Measurements from ENCODE around the gene IKZF1. TPM values are rescaled to one million over a fixed set of nuclear protein-coding genes. Genes with fewer than 3 reads are reported as not detected.

Gene IKZF1
- total RNA-seq, 1 experiment from 2014 or later = 2.3 TPM

DNA sequence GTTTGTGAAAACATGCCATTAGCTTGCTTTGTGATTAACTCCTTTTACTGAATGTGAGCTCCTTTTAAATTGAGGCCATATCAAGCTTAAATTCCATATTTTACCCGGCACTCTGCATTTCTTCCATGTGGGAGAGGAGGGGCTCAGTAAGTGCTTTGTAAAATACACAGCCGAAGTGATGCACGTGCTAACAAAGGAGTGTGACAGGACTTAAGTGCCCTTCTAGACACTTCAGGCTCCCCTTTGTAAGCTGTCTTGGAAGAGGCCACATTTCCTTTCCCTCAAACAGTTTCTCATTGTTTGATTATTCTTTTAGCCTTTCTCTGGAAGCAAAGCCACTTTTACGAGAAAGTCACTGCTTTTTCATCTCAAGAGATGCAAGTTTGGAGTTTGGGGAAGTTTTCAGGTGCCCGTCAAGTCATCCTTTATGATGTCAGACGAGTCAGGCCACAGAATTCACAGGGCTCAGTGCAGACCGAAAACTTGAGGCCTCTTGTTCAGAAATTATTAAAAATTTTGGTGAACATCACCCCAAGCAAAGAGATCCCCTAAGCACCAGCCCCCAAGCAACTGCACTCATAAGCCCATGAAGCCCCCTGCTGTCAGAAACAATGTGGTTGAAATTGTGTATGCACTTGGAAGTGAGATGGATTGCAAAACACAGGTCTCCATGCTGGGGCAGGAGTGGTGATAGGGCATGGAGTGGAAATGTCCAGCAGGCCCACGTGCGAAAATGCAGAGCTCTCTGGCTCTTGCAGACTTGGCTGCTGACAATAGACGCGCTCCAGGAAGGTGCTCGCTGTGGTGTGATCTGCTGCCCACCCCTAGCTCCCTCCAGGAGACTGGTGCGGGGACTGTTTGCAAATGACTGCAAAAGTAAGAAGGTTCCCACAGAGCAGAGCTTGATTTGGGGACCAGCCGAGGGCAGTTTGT is 11.5 kb downstream of the IKZF1 start:
- DNase-seq (ENCODE audit: low spot score) = no peak
- H3K4me3 Mint-ChIP-seq = no peak overlapping the region
- TF ChIP-seq ZNF121 (CRISPR knock-in tag; IDR thresholded peaks at IDR 0.05) (no peak), CBFB (CRISPR knock-in tag; IDR thresholded peaks at IDR 0.05; ENCODE audit: low read depth) (no peak), ETV6 (CRISPR knock-in tag; IDR thresholded peaks at IDR 0.05) (no peak)
- TF ChIP-seq, protein P1, sequence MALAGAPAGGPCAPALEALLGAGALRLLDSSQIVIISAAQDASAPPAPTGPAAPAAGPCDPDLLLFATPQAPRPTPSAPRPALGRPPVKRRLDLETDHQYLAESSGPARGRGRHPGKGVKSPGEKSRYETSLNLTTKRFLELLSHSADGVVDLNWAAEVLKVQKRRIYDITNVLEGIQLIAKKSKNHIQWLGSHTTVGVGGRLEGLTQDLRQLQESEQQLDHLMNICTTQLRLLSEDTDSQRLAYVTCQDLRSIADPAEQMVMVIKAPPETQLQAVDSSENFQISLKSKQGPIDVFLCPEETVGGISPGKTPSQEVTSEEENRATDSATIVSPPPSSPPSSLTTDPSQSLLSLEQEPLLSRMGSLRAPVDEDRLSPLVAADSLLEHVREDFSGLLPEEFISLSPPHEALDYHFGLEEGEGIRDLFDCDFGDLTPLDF (CRISPR knock-in tag; IDR thresholded peaks at IDR 0.05) = no peak
- TF ChIP-seq, protein P2, sequence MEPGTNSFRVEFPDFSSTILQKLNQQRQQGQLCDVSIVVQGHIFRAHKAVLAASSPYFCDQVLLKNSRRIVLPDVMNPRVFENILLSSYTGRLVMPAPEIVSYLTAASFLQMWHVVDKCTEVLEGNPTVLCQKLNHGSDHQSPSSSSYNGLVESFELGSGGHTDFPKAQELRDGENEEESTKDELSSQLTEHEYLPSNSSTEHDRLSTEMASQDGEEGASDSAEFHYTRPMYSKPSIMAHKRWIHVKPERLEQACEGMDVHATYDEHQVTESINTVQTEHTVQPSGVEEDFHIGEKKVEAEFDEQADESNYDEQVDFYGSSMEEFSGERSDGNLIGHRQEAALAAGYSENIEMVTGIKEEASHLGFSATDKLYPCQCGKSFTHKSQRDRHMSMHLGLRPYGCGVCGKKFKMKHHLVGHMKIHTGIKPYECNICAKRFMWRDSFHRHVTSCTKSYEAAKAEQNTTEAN (CRISPR knock-in tag; IDR thresholded peaks at IDR 0.05) = 0 out of 2 replicates have a peak, but pooled peaks have one; percentile 31
- TF ChIP-seq, protein P3, sequence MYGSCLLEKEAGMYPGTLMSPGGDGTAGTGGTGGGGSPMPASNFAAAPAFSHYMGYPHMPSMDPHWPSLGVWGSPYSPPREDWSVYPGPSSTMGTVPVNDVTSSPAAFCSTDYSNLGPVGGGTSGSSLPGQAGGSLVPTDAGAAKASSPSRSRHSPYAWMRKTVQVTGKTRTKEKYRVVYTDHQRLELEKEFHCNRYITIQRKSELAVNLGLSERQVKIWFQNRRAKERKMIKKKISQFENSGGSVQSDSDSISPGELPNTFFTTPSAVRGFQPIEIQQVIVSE (CRISPR knock-in tag; IDR thresholded peaks at IDR 0.05; ENCODE audit: borderline replicate concordance) = no peak
- H3K9me3 Mint-ChIP-seq = no peaks in the 10 kb centered on the region
- H3K4me1 Mint-ChIP-seq = peaks cover 67% of the 10 kb centered on the region
- H3K36me3 Mint-ChIP-seq = no peaks in the 10 kb centered on the region
- CTCF ChIA-PET = interaction anchor here (1.6 to 1.7 kb wide), 2 partner anchors 111 to 223 kb away, joined by 4 to 5 read pairs; no protein-coding TSS in a partner anchor
- peak; percentile 13; the same call in 1 of the 2 replicates for ATAC-seq
- POLR2A ChIA-PET = interaction anchor here (0.6 kb wide), 1 partner anchor 681 kb away, joined by 4 read pairs; no protein-coding TSS in a partner anchor
- no peak overlapping the region for H3K27ac Mint-ChIP-seq
- peaks cover 9% of the 10 kb centered on the region; the same call in 1 of the 2 replicates for H3K27me3 Mint-ChIP-seq (ENCODE audit: low read depth)

DNA sequence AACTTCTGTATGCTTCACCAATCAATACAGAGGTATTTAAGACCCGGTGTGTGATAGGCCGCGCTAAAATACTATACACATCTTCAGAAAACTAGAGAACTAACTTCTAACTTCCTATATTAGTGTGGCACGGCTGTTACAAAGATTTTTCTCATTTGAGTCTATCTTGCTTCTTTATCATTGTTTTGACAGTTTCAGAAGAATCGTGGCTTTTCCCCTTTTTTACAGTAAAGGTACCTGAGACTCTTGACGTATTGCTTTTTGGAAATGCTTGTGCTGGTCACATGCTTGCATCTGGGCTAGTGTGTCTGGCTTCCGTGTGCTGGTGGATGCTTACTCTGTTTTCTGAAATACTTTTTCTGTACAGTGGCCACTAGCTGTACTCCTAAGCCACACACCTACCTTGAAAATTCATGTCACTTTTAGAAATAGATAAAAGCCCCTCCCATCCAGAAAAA is 12.7 kb downstream of the IKZF1 start:
- Mint-ChIP-seq H3K9me3 (no peaks in the 10 kb centered on the region), H3K4me1 (peaks cover 65% of the 10 kb centered on the region), H3K4me3 (no peak overlapping the region), H3K27ac (no peak overlapping the region), H3K27me3 (ENCODE audit: low read depth) (peaks cover 9% of the 10 kb centered on the region; the same call in 1 of the 2 replicates), H3K36me3 (no peaks in the 10 kb centered on the region)
- TF ChIP-seq PRRX2 (CRISPR knock-in tag; IDR thresholded peaks at IDR 0.05) (no peak), MXD4 (CRISPR knock-in tag; IDR thresholded peaks at IDR 0.05; ENCODE audit: borderline replicate concordance) (no peak), JAZF1 (CRISPR knock-in tag; IDR thresholded peaks at IDR 0.05) (no peak), NFATC4 (CRISPR knock-in tag; IDR thresholded peaks at IDR 0.05) (no peak), CREM (CRISPR knock-in tag; IDR thresholded peaks at IDR 0.05) (no peak), RORB (CRISPR knock-in tag; IDR thresholded peaks at IDR 0.05) (no peak), ZNF232 (CRISPR knock-in tag; IDR thresholded peaks at IDR 0.05) (no peak)
- TF ChIP-seq, protein P4, sequence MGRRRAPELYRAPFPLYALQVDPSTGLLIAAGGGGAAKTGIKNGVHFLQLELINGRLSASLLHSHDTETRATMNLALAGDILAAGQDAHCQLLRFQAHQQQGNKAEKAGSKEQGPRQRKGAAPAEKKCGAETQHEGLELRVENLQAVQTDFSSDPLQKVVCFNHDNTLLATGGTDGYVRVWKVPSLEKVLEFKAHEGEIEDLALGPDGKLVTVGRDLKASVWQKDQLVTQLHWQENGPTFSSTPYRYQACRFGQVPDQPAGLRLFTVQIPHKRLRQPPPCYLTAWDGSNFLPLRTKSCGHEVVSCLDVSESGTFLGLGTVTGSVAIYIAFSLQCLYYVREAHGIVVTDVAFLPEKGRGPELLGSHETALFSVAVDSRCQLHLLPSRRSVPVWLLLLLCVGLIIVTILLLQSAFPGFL (CRISPR knock-in tag; IDR thresholded peaks at IDR 0.05; ENCODE audit: borderline replicate concordance) = no peak
- TF ChIP-seq, protein P5, sequence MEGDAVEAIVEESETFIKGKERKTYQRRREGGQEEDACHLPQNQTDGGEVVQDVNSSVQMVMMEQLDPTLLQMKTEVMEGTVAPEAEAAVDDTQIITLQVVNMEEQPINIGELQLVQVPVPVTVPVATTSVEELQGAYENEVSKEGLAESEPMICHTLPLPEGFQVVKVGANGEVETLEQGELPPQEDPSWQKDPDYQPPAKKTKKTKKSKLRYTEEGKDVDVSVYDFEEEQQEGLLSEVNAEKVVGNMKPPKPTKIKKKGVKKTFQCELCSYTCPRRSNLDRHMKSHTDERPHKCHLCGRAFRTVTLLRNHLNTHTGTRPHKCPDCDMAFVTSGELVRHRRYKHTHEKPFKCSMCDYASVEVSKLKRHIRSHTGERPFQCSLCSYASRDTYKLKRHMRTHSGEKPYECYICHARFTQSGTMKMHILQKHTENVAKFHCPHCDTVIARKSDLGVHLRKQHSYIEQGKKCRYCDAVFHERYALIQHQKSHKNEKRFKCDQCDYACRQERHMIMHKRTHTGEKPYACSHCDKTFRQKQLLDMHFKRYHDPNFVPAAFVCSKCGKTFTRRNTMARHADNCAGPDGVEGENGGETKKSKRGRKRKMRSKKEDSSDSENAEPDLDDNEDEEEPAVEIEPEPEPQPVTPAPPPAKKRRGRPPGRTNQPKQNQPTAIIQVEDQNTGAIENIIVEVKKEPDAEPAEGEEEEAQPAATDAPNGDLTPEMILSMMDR (IDR thresholded peaks at IDR 0.05) = no peak
- ChIA-PET POLR2A (no interaction called here), CTCF (no interaction called here)
- no peak for ATAC-seq
- no peak for DNase-seq (ENCODE audit: low spot score)

Measured in WTC11 (cell line).